Activated T-cell treated with anti-CD3 and anti-CD28 coated beads for 48 hours (primary cell): ENCODE measurements around the gene TRANK1.

ENCODE experiments used
- DNase-seq: peaks from one replicate; pipeline ENCODE4 v3.0.0-alpha.2; 2020; ENCODE audit warnings: low read depth

The TRANK1 gene

DNA sequence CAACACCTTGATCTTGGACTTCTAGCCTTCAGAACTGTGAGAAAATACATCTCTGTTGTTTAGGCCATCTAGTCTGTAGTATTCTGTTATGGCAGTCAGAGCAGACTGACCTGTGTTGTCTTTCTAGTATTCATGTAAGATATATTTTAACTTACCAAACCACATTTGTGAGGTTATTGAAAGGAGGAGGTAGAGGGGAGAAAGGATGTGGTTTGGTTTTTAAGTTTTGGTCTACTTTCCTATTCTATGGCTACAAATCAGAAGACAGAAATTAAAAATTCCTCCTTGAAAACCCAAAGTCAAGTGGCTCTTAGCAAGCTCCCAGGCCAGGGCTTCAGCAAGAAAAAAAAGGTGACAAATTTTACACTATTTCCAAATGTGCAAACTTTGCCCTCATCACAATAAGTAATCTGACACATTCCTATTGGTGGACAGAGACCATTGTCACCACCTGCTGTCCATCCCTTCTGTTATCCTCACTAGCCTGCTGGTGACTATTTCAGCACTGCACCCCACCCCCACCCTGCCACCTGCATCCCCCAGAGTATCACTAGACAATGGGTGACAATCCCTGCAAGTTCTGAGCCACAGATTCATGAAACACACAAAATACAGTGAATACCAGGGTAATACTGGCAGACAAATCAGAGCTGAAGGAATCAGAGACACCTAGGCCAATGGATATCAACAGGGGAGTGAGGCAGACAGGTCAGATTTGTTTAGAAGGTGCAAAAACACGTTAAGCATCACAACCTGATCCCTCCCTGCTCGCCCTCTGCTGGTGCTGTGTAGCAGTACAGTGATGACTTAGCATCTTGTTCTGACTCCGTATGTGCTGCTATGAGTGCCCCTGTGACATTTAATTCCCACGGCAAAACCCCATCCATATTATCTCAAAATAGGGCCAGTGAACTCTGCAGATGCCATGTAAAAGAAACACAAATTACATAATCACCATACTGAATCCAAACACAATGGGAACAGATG is 101.5 kb downstream of the TRANK1 start:
- peak; percentile 48 for DNase-seq

DNA sequence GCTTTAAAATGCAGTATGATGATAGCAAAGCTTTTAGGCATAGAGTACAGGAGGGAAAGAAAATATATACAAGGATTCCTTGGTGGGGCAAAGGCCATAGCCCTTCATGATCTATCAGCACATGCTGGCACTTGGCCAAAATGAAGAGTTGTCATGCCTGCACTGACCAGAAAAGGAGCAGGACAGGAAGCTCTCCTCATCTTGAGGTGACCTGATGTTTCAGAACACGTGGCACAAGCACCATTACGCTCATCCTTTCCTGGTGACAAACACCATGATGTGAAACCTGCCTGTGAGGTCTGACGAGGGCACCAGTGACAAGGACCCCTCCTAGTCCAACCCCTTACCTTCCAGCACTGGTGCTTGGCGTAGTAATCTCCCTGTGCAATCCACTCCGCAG is 102.6 kb downstream of the TRANK1 start:
- DNase-seq, result no peak

- DNase-seq, result no peak
Measured at GRCh38 chr3:36840453-36840921, 104.4 kb downstream of the TRANK1 start.

- DNase-seq, result no peak
Measured at GRCh38 chr3:36837089-36837488, 107.8 kb downstream of the TRANK1 start.

GRCh38 chr3:36833160-36833814 is 111.6 kb downstream of the TRANK1 start:
- no peak for DNase-seq

- no peak for DNase-seq
Measured at GRCh38 chr3:36832406-36832805, 112.4 kb downstream of the TRANK1 start.

DNA sequence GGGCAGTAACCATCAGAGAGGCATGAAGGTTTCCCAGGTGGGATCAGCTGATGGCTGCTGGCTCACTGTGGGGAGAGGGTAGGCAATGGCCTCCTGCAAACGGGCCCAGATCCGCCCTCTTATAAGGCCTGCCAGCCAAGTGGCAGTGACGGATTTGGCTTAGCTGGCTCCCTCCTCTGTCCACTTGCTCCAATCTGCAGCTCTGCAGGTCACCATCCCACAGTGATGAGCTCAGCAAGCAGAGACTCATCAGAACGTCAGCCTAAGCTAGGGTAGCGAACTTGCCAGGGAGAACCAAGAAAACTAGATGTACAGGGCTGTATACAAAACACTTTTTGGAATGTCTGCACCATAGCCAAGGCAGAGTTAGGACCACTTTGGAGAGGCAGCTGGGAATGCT is 117.7 kb downstream of the TRANK1 start:
- no peak for DNase-seq

GRCh38 chr3:36826240-36826639 is 118.6 kb downstream of the TRANK1 start:
- no peak for DNase-seq

GRCh38 chr3:36824443-36824842 is 120.4 kb downstream of the TRANK1 start:
- DNase-seq, result no peak

DNA sequence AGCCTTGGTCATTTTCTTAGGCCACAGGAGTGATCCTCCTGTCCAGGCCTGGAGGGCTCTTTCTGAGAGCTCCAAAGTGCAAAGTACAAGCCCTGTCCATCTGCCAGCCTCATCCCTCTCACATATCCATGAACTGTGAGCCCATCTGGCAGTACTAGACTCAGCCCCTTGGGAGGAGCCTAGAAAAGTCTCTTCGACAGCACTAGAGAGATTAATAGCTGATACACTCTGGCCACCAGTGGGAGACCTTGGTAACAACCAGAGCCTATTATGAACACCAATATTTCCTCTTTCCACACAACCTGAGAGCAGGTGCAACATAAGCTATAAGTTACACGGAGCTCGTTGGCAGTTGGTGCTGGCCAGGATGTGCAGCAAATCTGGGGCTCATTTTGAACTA is 121.0 kb downstream of the TRANK1 start:
- DNase-seq, result no peak

- DNase-seq, result no peak
Measured at GRCh38 chr3:36820083-36820482, 124.8 kb downstream of the TRANK1 start.

DNA sequence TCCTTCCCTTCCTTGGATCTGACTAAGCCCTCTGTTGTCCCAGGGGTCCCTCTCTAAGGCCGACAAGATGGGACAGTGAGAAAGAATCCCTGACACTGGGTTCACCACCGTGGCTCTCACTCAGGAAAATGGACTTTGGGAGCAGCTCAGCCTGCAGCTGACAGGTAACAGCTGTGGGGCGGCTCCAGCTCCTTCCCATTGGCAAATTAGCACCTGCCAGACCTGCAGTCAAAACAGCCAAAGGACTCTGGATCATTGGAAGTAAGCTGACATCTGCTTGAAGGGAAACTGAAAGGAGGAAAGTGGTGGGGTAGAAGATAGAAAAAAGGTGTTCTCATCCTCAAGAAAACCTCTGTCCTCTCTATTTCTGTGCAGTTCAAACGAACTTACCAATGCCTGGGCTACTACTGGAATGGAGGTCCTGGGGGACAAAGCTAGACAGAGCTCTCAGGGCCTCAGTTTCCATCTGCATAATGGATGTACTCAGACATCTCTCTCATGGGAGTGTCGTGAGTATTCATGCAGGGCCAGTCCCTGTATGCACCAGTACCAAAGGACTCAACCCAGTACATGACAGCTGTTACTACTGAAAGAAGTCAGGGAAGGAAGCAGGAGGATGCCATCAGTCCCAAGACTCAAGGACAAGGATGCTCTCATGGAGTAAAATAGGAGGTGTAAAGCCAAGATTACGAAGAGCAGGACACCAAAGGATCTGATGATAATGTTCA is 126.9 kb downstream of the TRANK1 start:
- DNase-seq, result no peak

DNA sequence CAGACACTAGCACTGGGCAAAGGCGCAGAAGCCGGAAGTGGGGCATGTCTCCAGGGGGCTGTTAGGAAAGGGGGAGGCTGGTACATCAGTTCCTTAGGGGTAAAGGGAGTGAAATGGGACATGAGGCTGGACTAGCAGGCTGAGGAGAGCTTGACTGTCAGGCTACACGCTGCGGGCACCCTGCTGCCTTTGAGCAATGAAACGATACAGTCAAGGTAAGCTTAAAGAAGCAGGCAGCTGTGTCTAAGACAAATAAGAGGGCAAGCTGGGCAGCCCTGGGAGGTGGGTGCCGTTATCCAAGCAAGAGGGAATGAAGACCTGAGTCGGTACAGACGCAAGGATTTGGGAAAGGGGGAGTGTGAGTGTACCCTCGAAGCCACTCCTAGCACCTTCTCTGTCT is 129.5 kb downstream of the TRANK1 start:
- no peak for DNase-seq

DNA sequence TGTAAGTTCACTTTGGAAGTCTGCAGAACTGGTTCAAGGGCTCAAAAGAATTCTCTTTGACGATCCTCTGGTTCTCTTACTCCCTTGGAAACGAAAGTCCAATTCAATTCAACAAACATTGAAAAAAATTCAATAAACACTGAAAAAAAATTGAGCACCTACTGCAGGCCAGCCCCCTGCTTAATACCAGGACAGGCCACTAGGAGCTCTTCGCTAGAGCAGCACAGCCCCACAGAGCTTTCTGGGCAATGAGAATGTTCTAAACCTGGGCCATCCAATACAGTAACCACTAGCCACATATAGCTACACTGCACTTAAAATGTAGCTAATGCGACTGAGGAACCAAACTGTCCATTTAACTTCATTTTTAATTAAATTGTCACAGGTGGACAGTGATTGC is 130.1 kb downstream of the TRANK1 start:
- no peak for DNase-seq

DNA sequence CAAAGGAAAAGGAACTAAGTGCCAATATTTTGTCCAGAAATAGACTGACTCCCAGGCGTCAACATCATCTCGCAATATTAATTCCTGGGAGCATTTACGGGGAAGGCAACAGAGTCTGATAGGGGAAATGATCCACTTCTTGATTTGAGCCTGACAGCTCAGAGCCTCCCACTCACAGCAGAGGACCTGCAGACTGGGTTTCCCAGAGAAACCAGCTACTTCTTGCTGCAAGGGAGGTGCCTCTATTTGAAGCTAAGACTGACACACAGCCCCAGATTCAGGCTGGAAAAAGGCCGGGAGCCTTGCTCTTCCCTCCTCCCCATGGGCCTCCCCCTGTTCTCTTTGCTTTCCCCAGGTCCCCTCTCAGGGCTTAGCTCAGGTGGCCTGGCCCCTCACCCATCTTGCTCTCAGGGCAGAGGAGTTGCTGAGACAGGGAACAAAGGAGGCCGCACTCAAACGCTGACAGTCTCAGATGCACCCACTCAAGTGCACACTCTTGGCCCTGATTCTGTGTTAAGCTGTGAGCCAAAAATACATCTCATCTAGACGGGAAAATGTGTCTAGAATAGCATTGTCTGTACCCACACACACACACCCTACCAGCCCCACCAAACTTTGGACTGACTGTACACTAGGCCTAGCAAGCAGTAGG is 130.7 kb downstream of the TRANK1 start:
- no peak for DNase-seq

DNA sequence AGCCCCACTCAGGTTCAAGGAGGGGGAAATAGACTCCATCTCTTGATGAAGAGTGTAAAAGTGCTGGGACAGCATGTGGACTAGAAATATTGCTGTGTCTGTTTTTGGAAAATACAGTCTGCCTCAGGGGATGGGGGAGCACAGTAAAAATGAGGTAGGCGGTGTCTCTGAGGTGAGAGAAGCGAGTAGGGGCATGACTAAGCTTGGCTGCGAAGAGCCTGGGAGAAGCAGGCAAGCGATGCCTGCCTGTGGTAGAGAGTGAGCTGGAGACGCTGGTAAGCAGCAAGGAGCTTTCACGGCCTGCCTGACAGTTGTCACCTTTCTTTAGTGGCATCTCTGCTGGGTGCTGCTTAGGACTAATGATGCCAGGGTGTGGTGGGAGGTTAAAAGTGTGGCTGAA is 131.5 kb downstream of the TRANK1 start:
- no peak for DNase-seq

DNA sequence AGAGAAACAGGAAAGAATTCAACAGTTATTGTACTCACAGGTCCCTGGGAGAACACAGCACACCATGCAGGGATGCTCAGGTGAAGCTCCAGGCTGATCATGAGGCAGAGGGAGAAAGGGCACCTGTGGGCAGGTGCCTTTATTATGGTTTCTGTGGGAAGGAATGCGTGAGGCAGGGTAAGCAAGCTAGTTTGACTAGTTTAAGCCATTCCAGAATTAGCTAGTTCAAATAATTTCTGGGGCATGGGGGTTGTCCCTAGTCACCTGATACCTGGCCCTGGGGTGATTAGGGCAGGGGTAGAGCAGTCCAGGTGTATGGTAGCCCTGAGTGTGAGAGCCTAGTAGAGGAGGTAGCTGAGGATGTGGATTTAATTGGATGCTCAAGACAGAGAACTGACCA is 132.6 kb downstream of the TRANK1 start:
- no peak for DNase-seq

DNA sequence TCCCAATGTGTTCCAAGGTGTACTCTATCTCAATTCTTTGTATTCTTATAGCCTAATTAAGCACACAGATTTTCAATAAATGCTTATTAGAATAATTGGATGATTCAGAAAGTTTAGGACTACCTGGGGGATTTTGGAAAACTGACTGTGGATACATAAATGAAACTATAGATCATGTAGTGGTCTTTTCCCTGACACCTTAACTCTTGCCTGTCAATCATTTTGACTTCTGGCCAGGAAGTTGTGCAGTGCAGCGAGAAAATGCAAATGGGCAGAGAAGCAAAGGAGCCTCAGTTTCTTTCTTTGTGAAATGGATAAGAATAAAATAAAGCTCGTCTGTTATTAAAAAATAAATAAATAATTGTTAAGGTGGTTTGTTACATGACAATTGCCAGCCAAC is 133.1 kb downstream of the TRANK1 start:
- DNase-seq, result no peak

GRCh38 chr3:36804295-36805055 is 140.4 kb downstream of the TRANK1 start:
- no peak for DNase-seq

DNA sequence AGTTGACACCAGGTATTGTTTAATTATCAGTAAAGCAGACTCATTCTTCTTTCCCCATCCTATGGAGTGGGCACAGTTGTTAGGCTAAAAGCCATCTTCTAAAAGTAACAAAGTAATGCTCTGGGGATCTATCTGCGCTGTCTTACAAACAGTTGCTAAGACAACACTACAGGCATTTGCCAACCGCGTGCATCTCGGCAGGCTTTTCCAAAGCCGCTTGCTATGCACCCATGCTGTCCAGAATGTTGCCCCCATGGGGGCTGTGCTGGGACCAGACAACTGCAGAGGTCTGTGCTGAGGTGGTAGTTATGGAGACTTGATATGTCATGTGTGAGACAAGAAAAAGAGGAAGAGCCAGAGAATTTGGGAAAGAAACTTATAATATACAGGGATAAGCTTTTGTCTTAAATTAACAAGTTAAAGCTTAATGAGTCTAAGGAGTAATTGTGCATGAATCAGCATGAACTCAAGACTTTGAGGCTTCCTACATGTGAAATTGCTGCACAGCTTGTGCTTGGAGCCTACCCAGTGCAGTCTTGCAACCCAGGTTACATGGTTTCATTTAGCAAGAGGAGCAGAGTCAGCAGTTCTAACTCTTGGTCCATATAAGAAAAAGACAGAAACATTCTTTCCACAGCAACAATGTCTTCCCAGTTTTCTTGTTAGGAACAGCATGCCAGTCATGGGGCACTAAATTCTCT is 141.6 kb downstream of the TRANK1 start:
- no peak for DNase-seq
